ENCODE measurements around the gene ZNG1B.
"Not testable (repeated sequence)": the region's sequence is repeated elsewhere in the genome, so short reads cannot be mapped to it uniquely, and the experiment has no call there.

Gene ZNG1B

DNA sequence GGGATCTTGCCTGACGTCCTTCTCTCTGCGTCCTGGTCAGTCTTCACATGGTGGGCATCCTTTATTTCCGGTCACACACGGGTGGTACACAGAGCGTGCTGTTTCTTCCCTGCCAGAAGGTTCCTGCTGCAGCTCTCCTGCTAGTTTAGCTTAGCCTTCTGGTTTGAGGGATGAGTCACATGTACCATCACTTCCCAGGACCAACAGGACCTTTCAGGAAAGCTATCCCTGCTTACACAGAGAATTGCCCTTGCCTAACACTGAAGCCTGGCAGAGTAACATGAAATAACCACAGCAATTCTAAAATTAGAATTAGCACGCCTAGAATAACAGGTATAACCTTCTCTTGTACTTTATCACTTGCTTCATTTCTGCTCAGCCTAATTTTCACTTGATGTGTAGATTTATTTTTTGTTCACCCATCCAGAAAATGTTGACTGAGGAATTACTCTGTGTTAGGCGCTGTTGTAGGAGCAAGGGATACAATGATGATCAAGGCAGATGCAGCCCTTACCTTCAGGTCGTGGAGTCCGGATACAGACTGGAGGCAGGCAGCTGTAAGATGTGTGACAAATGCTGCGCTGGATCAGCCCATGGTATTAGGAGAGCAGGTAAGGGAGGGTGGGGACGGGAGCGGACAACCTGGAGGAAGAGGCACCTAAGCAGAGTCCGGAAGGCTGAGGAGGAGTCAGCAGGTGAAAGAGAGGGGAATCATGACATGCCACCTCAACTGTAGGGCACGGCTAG, 70.1 kb downstream of the ZNG1B start:
- not testable (repeated sequence) for H3K27ac ChIP-seq (ENCODE audit: low read length); H3K9me3 ChIP-seq (ENCODE audit: control insufficient read depth, insufficient read depth, low read length); H3K4me3 ChIP-seq (ENCODE audit: low read length); H3K36me3 ChIP-seq (ENCODE audit: control insufficient read depth, insufficient read depth, low read length); H3K4me1 ChIP-seq (ENCODE audit: control insufficient read depth, insufficient read depth, low read length); DNase-seq (ENCODE audit: low read depth, low spot score)
- no CpG with 5 or more reads among the region's 14 CpGs for WGBS (ENCODE audit: insufficient coverage, insufficient read length)
- H3K27me3 ChIP-seq (ENCODE audit: control insufficient read depth, insufficient read depth, low read length): peaks cover 12% of the 10 kb centered on the region

DNA sequence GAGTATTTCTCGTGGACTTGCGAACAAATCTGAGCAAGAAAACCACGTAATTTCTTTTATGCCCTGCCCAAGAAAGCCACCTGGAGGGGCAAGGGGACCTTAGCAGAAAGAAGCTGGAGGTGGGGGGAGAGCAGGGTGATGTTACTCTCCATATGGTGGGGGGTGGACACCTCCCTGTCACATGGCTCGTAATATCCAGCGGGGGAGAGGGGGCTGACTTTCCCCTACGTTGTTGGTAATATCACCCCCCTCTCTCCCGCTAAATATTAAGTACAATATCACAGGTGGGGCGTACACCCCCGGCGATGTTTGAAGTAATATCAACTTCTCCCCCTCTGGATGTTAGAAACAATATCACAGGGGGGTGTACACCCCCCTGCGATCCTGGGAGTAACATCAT, 70.7 kb downstream of the ZNG1B start:
- not testable (repeated sequence) for H3K4me1 ChIP-seq (ENCODE audit: control insufficient read depth, insufficient read depth, low read length); H3K4me3 ChIP-seq (ENCODE audit: low read length); H3K27ac ChIP-seq (ENCODE audit: low read length); H3K9me3 ChIP-seq (ENCODE audit: control insufficient read depth, insufficient read depth, low read length); H3K36me3 ChIP-seq (ENCODE audit: control insufficient read depth, insufficient read depth, low read length); DNase-seq (ENCODE audit: low read depth, low spot score); H3K27me3 ChIP-seq (ENCODE audit: control insufficient read depth, insufficient read depth, low read length)
- WGBS (ENCODE audit: insufficient coverage, insufficient read length): no CpG with 5 or more reads among the region's 11 CpGs

GRCh38 chr2:113510913-113511312, 73.4 kb downstream of the ZNG1B start:
- H3K36me3 ChIP-seq (ENCODE audit: control insufficient read depth, insufficient read depth, low read length); H3K27me3 ChIP-seq (ENCODE audit: control insufficient read depth, insufficient read depth, low read length); H3K9me3 ChIP-seq (ENCODE audit: control insufficient read depth, insufficient read depth, low read length); H3K4me1 ChIP-seq (ENCODE audit: control insufficient read depth, insufficient read depth, low read length); H3K4me3 ChIP-seq (ENCODE audit: low read length); DNase-seq (ENCODE audit: low read depth, low spot score); H3K27ac ChIP-seq (ENCODE audit: low read length): not testable (repeated sequence)
- WGBS (ENCODE audit: insufficient coverage, insufficient read length): no CpG with 5 or more reads among the region's 3 CpGs

- not testable (repeated sequence) for H3K4me3 ChIP-seq (ENCODE audit: low read length); H3K4me1 ChIP-seq (ENCODE audit: control insufficient read depth, insufficient read depth, low read length); H3K27ac ChIP-seq (ENCODE audit: low read length); H3K36me3 ChIP-seq (ENCODE audit: control insufficient read depth, insufficient read depth, low read length); H3K27me3 ChIP-seq (ENCODE audit: control insufficient read depth, insufficient read depth, low read length); DNase-seq (ENCODE audit: low read depth, low spot score); H3K9me3 ChIP-seq (ENCODE audit: control insufficient read depth, insufficient read depth, low read length)
- no CpG with 5 or more reads among the region's 14 CpGs for WGBS (ENCODE audit: insufficient coverage, insufficient read length)
These were observed 74.4 kb downstream of the ZNG1B start for GRCh38 chr2:113511859-113512258.

GRCh38 chr2:113515457-113515856, 78.0 kb downstream of the ZNG1B start:
- WGBS (ENCODE audit: insufficient coverage, insufficient read length): no CpG with 5 or more reads among the region's 8 CpGs

DNA sequence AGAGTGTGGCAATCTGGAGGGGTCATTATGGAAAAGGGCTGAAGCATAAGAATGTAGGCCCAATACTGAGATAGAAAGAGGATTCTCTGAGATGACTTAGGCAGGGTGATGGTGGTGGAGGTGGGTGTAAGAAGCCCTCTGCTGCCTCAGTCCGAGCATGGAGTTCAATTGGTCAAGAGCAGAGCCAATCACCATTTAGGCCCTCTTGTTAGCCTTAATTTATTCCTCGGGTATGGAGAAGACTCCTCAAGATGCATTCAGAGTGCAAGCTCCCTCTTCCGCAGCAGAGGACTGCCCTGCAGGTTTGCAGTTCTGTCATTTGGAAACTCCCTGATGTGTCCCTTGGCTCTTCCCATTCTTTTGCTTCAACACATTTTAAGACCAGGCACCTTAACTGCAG, 78.5 kb downstream of the ZNG1B start:
- DNase-seq (ENCODE audit: low read depth, low spot score); H3K9me3 ChIP-seq (ENCODE audit: control insufficient read depth, insufficient read depth, low read length); H3K4me1 ChIP-seq (ENCODE audit: control insufficient read depth, insufficient read depth, low read length); H3K27me3 ChIP-seq (ENCODE audit: control insufficient read depth, insufficient read depth, low read length); H3K4me3 ChIP-seq (ENCODE audit: low read length); H3K27ac ChIP-seq (ENCODE audit: low read length); H3K36me3 ChIP-seq (ENCODE audit: control insufficient read depth, insufficient read depth, low read length): not testable (repeated sequence)
- no CpG with 5 or more reads among the region's 3 CpGs for WGBS (ENCODE audit: insufficient coverage, insufficient read length)

More at GRCh38 chr2:113515457-113515856, 78.0 kb downstream of the ZNG1B start:
- H3K4me3 ChIP-seq (ENCODE audit: low read length); H3K36me3 ChIP-seq (ENCODE audit: control insufficient read depth, insufficient read depth, low read length); H3K27me3 ChIP-seq (ENCODE audit: control insufficient read depth, insufficient read depth, low read length); DNase-seq (ENCODE audit: low read depth, low spot score); H3K4me1 ChIP-seq (ENCODE audit: control insufficient read depth, insufficient read depth, low read length); H3K9me3 ChIP-seq (ENCODE audit: control insufficient read depth, insufficient read depth, low read length); H3K27ac ChIP-seq (ENCODE audit: low read length): not testable (repeated sequence)

- H3K9me3 ChIP-seq (ENCODE audit: control insufficient read depth, insufficient read depth, low read length); H3K4me3 ChIP-seq (ENCODE audit: low read length); H3K27ac ChIP-seq (ENCODE audit: low read length); H3K36me3 ChIP-seq (ENCODE audit: control insufficient read depth, insufficient read depth, low read length); DNase-seq (ENCODE audit: low read depth, low spot score); H3K4me1 ChIP-seq (ENCODE audit: control insufficient read depth, insufficient read depth, low read length); H3K27me3 ChIP-seq (ENCODE audit: control insufficient read depth, insufficient read depth, low read length): not testable (repeated sequence)
- no CpG with 5 or more reads among the region's 2 CpGs for WGBS (ENCODE audit: insufficient coverage, insufficient read length)
These were observed 79.5 kb downstream of the ZNG1B start for GRCh38 chr2:113517025-113517424.

DNA sequence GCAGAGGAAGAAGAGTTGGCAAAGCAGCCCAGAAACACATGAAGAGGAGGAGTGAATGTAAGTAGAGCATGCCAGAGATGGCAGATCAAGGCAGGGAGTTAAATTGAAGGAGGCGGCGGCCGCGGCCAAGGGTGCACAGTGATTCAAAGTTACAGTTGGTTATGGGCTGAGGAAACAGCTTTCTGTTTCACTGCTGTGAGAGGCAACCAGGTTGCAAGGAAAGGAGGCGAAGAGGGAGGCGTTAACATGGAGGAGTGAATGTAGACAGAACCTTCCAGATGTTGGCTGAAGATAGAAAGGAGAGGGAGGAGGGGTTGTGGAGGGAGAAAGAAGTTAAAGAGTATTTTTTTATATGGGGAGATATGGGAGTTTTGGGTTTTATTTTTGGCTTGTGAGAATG, 83.3 kb downstream of the ZNG1B start:
- H3K4me3 ChIP-seq (ENCODE audit: low read length); H3K27me3 ChIP-seq (ENCODE audit: control insufficient read depth, insufficient read depth, low read length); H3K9me3 ChIP-seq (ENCODE audit: control insufficient read depth, insufficient read depth, low read length); DNase-seq (ENCODE audit: low read depth, low spot score); H3K4me1 ChIP-seq (ENCODE audit: control insufficient read depth, insufficient read depth, low read length); H3K36me3 ChIP-seq (ENCODE audit: control insufficient read depth, insufficient read depth, low read length); H3K27ac ChIP-seq (ENCODE audit: low read length): not testable (repeated sequence)
- no CpG with 5 or more reads among the region's 6 CpGs for whole genome bisulfite sequencing (ENCODE audit: insufficient coverage, insufficient read length)

DNA sequence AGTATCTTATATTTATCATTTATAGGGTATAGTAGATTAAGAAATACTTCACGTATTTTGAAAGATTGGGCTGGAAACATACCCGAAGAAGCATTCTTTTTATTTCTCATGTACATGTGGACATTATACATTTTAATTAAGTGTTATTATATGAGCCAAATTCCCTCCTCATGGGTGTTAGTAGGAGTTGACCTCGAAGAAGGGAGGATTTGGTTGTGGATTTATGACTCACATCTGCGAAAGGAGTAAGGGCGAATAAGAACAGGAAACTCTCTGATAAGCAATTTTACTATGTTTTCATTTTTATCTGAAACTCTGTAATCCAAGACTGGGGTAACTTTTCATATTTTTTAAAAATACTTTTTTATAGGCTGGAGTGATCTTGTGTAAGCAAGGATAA, 84.0 kb downstream of the ZNG1B start:
- H3K36me3 ChIP-seq (ENCODE audit: control insufficient read depth, insufficient read depth, low read length); H3K27me3 ChIP-seq (ENCODE audit: control insufficient read depth, insufficient read depth, low read length); H3K4me3 ChIP-seq (ENCODE audit: low read length); DNase-seq (ENCODE audit: low read depth, low spot score); H3K9me3 ChIP-seq (ENCODE audit: control insufficient read depth, insufficient read depth, low read length); H3K4me1 ChIP-seq (ENCODE audit: control insufficient read depth, insufficient read depth, low read length); H3K27ac ChIP-seq (ENCODE audit: low read length): not testable (repeated sequence)
- WGBS (ENCODE audit: insufficient coverage, insufficient read length): no CpG with 5 or more reads among the region's 5 CpGs

DNA sequence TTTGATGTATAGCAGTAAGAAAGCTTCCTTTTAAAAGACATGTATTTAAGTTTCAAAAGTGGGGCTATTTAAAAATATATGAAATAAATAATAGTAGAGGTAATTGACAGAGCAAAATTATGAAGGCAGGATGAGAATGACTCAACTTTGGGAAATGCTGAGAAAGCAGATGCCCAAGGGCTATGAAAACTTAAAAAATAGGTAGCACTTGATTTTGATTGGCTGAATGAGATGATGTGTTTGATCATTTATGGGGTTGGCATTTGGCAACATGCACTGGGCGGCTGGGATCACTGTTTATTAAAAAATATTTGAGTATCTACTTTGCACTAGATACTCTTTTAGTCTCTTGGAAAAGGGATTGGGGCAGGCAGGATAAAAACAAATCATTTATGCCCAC, 87.5 kb downstream of the ZNG1B start:
- not testable (repeated sequence) for H3K9me3 ChIP-seq (ENCODE audit: control insufficient read depth, insufficient read depth, low read length); H3K27ac ChIP-seq (ENCODE audit: low read length); H3K27me3 ChIP-seq (ENCODE audit: control insufficient read depth, insufficient read depth, low read length); DNase-seq (ENCODE audit: low read depth, low spot score); H3K4me3 ChIP-seq (ENCODE audit: low read length); H3K4me1 ChIP-seq (ENCODE audit: control insufficient read depth, insufficient read depth, low read length); H3K36me3 ChIP-seq (ENCODE audit: control insufficient read depth, insufficient read depth, low read length)
- no CpG with 5 or more reads among the region's 1 CpG for WGBS (ENCODE audit: insufficient coverage, insufficient read length)

- DNase-seq (ENCODE audit: low read depth, low spot score); H3K4me3 ChIP-seq (ENCODE audit: low read length); H3K27me3 ChIP-seq (ENCODE audit: control insufficient read depth, insufficient read depth, low read length); H3K36me3 ChIP-seq (ENCODE audit: control insufficient read depth, insufficient read depth, low read length); H3K4me1 ChIP-seq (ENCODE audit: control insufficient read depth, insufficient read depth, low read length); H3K9me3 ChIP-seq (ENCODE audit: control insufficient read depth, insufficient read depth, low read length); H3K27ac ChIP-seq (ENCODE audit: low read length): not testable (repeated sequence)
- WGBS (ENCODE audit: insufficient coverage, insufficient read length): no CpG with 5 or more reads among the region's 12 CpGs
These were observed 90.0 kb downstream of the ZNG1B start for GRCh38 chr2:113527350-113528045.
